ENCODE results near the gene KRTAP5-5. TPM values are rescaled to one million over a fixed set of nuclear protein-coding genes. Genes with fewer than 3 reads are reported as not detected.
"Not testable (repeated sequence)": the region's sequence is repeated elsewhere in the genome, so short reads cannot be mapped to it uniquely, and the experiment has no call there.

The KRTAP5-5 gene
- not detected in 2 replicates for total RNA-seq (ENCODE audit: low replicate concordance)
- long read RNA-seq, result 0 reads

DNA sequence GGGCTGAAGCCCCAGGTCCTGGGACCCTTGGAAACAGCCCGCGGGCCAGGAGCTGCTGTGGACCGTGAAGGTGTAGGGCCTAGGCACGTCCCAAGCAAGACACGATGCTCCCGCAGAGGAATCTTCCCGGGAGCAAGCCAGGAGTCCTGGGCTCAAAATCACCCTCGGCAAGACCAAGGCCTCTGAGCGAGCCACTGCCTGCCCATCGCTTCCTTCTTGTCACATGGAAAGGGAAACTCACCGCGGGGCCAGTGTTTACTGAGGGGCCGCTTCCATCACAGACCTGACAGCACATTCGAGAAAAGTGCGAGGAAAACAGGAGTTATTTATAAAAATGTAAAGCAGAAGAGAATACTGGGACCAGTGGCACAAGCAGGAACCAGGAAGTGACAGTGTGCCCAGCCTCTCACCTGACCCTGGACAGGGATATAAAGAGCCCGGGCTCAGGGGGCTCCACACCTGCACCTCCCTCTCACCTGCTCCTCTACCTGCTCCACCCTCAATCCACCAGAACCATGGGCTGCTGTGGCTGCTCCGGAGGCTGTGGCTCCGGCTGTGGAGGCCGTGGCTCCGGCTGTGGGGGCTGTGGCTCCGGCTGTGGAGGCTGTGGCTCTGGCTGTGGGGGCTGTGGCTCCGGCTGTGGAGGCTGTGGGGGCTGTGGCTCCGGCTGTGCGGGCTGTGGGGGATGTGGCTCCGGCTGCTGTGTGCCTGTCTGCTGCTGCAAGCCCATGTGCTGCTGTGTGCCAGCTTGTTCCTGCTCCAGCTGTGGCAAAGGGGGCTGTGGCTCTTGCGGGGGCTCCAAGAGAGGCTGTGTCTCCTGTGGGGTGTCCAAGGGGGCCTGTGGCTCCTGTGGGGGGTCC is at the start of gene KRTAP5-5:
Gene KRTAP5-5 (plus strand): TSS at position 450 of the 860 bp plus-strand sequence. CDS start 66 bp downstream, at position 516.
- Mint-ChIP-seq H3K4me1 (ENCODE audit: unreplicated experiment) (peaks cover 4% of the 10 kb centered on the region), H3K27ac (no peak within 1 kb of the TSS), H3K4me3 (no peak within 1 kb of the TSS), H3K27me3 (peaks cover 41% of the 10 kb centered on the region), H3K36me3 (no peaks in the 10 kb centered on the region), H3K9me3 (no peaks in the 10 kb centered on the region)
- DNase-seq (ENCODE audit: extremely low spot score, unreplicated experiment), result no peak
- TF ChIP-seq, protein P1, sequence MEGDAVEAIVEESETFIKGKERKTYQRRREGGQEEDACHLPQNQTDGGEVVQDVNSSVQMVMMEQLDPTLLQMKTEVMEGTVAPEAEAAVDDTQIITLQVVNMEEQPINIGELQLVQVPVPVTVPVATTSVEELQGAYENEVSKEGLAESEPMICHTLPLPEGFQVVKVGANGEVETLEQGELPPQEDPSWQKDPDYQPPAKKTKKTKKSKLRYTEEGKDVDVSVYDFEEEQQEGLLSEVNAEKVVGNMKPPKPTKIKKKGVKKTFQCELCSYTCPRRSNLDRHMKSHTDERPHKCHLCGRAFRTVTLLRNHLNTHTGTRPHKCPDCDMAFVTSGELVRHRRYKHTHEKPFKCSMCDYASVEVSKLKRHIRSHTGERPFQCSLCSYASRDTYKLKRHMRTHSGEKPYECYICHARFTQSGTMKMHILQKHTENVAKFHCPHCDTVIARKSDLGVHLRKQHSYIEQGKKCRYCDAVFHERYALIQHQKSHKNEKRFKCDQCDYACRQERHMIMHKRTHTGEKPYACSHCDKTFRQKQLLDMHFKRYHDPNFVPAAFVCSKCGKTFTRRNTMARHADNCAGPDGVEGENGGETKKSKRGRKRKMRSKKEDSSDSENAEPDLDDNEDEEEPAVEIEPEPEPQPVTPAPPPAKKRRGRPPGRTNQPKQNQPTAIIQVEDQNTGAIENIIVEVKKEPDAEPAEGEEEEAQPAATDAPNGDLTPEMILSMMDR (conservative IDR thresholded peaks at IDR 0.05), result no peak

- Mint-ChIP-seq H3K27me3 (peaks cover 13% of the 10 kb centered on the region), H3K4me3 (no peak overlapping the region), H3K4me1 (ENCODE audit: unreplicated experiment) (no peaks in the 10 kb centered on the region), H3K9me3 (peaks cover 5% of the 10 kb centered on the region), H3K27ac (no peak overlapping the region), H3K36me3 (no peaks in the 10 kb centered on the region)
- DNase-seq (ENCODE audit: extremely low spot score, unreplicated experiment), result no peak
- TF ChIP-seq, protein P1 (conservative IDR thresholded peaks at IDR 0.05), result no peak
These were observed 47.6 kb upstream of the KRTAP5-5 start for GRCh38 chr11:1581976-1582375.

- not testable (repeated sequence) for DNase-seq (ENCODE audit: extremely low spot score, unreplicated experiment); H3K27ac Mint-ChIP-seq; H3K4me1 Mint-ChIP-seq (ENCODE audit: unreplicated experiment); H3K9me3 Mint-ChIP-seq; H3K36me3 Mint-ChIP-seq; H3K4me3 Mint-ChIP-seq
- peaks cover 13% of the 10 kb centered on the region for H3K27me3 Mint-ChIP-seq
These were observed 46.7 kb upstream of the KRTAP5-5 start for GRCh38 chr11:1582909-1583308.

GRCh38 chr11:1584661-1585370 is 44.8 kb upstream of the KRTAP5-5 start, which contains the start of gene KRTAP5-1:
TSS of gene KRTAP5-1 (minus strand) at chr11:1585283. CDS start at chr11:1585249, 34 bp downstream.
- not testable (repeated sequence) for DNase-seq (ENCODE audit: extremely low spot score, unreplicated experiment); H3K27ac Mint-ChIP-seq; H3K4me1 Mint-ChIP-seq (ENCODE audit: unreplicated experiment); H3K4me3 Mint-ChIP-seq; H3K36me3 Mint-ChIP-seq; H3K9me3 Mint-ChIP-seq
- H3K27me3 Mint-ChIP-seq, result peaks cover 14% of the 10 kb centered on the region

GRCh38 chr11:1586699-1587098 is 42.9 kb upstream of the KRTAP5-5 start:
- Mint-ChIP-seq H3K27ac (no peak overlapping the region), H3K27me3 (peaks cover 14% of the 10 kb centered on the region), H3K9me3 (no peaks in the 10 kb centered on the region), H3K4me3 (no peak overlapping the region), H3K4me1 (ENCODE audit: unreplicated experiment) (no peaks in the 10 kb centered on the region), H3K36me3 (no peaks in the 10 kb centered on the region)
- TF ChIP-seq, protein P1 (conservative IDR thresholded peaks at IDR 0.05), result no peak
- DNase-seq (ENCODE audit: extremely low spot score, unreplicated experiment), result no peak

- Mint-ChIP-seq H3K27ac (peak overlapping the region; percentile 29), H3K27me3 (peaks cover 33% of the 10 kb centered on the region)
- H3K9me3 Mint-ChIP-seq; H3K36me3 Mint-ChIP-seq; DNase-seq (ENCODE audit: extremely low spot score, unreplicated experiment); H3K4me3 Mint-ChIP-seq; H3K4me1 Mint-ChIP-seq (ENCODE audit: unreplicated experiment): not testable (repeated sequence)
These were observed 40.2 kb upstream of the KRTAP5-5 start for GRCh38 chr11:1589191-1589963.
